ENCODE data around the gene PTGIS. TPM values are rescaled to one million over a fixed set of nuclear protein-coding genes. Genes with fewer than 3 reads are reported as not detected.

PTGIS gene
- total and polyA plus RNA-seq, 12 donors = 6.5 to 66.8 (median 20.2) TPM

GRCh38 chr20:49602345-49603208 is 34.6 kb upstream of the PTGIS start:
- peaks cover 0 to 15% (median 0%) of the 10 kb centered on the region in 9 donors for H3K4me1 ChIP-seq
- WGBS, 2 donors = 72 to 82% methylated on average over 9 of the region's 9 CpGs
- peak in 6 of 8 donors; percentile 21 to 73 (median 64) for ATAC-seq
- peak overlapping the region in 4 of 10 donors; percentile 14 to 44 (median 21) for H3K27ac ChIP-seq
- H3K9me3 ChIP-seq = peaks cover 0 to 4% (median 0%) of the 10 kb centered on the region in 11 donors
- no peak for DNase-seq
- no peak overlapping the region for H3K4me3 ChIP-seq
- no peaks in the 10 kb centered on the region for H3K36me3 ChIP-seq
- H3K27me3 ChIP-seq = peaks cover 0 to 3% (median 0%) of the 10 kb centered on the region in 7 donors
- no peak for TF ChIP-seq CTCF (IDR thresholded peaks at IDR 0.05)
- intact Hi-C loops (cut with DNase I) = loop anchor here in 2 of 10 donors (5.0 to 10.0 kb wide), 2 partner anchors 40 to 268 kb away; no protein-coding TSS in a partner anchor

GRCh38 chr20:49601153-49601924 is 33.4 kb upstream of the PTGIS start:
- Histone ChIP-seq H3K4me1 (peaks cover 0 to 17% (median under 1%) of the 10 kb centered on the region in 9 donors), H3K27me3 (no peaks in the 10 kb centered on the region), H3K9me3 (peaks cover 0 to 4% (median 0%) of the 10 kb centered on the region in 11 donors), H3K27ac (no peak overlapping the region), H3K36me3 (no peaks in the 10 kb centered on the region), H3K4me3 (no peak overlapping the region)
- TF ChIP-seq CTCF (IDR thresholded peaks at IDR 0.05) = no peak
- no peak for ATAC-seq
- no peak for DNase-seq
- intact Hi-C loops (cut with DNase I) = loop anchor here in 2 of 10 donors (5.0 to 10.0 kb wide), 2 partner anchors 39 to 267 kb away; no protein-coding TSS in a partner anchor
- 87% methylated on average over 5 of the region's 5 CpGs for WGBS, 2 donors

GRCh38 chr20:49599746-49600113 is 31.8 kb upstream of the PTGIS start:
- 94 to 95% methylated on average over 4 of the region's 4 CpGs for WGBS, 2 donors
- Histone ChIP-seq H3K4me1 (peaks cover 0 to 27% (median 11%) of the 10 kb centered on the region in 9 donors), H3K9me3 (peaks cover 0 to 4% (median 0%) of the 10 kb centered on the region in 11 donors), H3K36me3 (no peaks in the 10 kb centered on the region), H3K27me3 (no peaks in the 10 kb centered on the region), H3K27ac (peak overlapping the region in 1 of 10 donors; percentile 46), H3K4me3 (no peak overlapping the region)
- DNase-seq (no peak), ATAC-seq (no peak)
- intact Hi-C loops (cut with DNase I) = loop anchor here in 3 of 10 donors (5.0 to 10.0 kb wide), 2 partner anchors 37 to 265 kb away; no protein-coding TSS in a partner anchor
- TF ChIP-seq CTCF (IDR thresholded peaks at IDR 0.05) = no peak

- Histone ChIP-seq H3K36me3 (no peaks in the 10 kb centered on the region), H3K9me3 (peaks cover 0 to 4% (median 0%) of the 10 kb centered on the region in 11 donors), H3K4me3 (no peak overlapping the region), H3K4me1 (peaks cover 2 to 42% (median 17%) of the 10 kb centered on the region in 9 donors), H3K27me3 (no peaks in the 10 kb centered on the region), H3K27ac (no peak overlapping the region)
- intact Hi-C loops (cut with DNase I) = loop anchor here in 1 of 10 donors (10.0 kb wide), 1 partner anchor 263 kb away; no protein-coding TSS in a partner anchor
- DNase-seq = no peak
- no peak for TF ChIP-seq CTCF (IDR thresholded peaks at IDR 0.05)
- 83 to 97% methylated on average over 4 of the region's 4 CpGs for WGBS, 2 donors
- no peak for ATAC-seq
These were observed 30.0 kb upstream of the PTGIS start for GRCh38 chr20:49597825-49598395.

All from heart right ventricle (tissue), 16 donors.